HG02852 (cell line): ENCODE measurements around the gene CRELD2.

Experiments
- ATAC-seq: cut with Tn5 transposase; IDR thresholded peaks from one replicate; pipeline ENCODE4 v1.9.1; 2021; ENCODE audit warnings: mild to moderate bottlenecking, moderate library complexity; ENCODE audit not compliant: unreplicated experiment

Gene CRELD2

DNA sequence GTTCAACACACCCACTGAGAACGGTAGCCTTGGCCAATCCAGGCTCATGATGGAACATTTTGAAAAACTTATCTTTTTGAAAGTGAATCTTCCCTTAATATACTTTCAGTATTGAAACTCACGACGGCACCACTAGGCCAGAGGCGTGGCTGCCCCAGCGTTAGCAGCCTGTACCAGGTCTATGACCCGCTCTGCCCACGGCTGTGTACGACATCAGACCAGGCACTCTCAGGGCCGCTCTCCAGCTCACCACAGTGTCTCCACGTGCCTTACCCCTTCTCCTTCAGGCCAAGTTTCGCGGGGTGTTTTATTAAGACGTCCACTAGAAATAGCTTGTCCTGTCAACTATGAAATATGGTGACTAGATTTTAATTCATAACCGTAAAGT is 31.4 kb upstream of the CRELD2 start:
- no peak for ATAC-seq

- ATAC-seq, result no peak
Observed at GRCh38 chr22:49887702-49888101, 30.7 kb upstream of the CRELD2 start.

GRCh38 chr22:49889071-49889470 is 29.4 kb upstream of the CRELD2 start:
- ATAC-seq, result no peak

DNA sequence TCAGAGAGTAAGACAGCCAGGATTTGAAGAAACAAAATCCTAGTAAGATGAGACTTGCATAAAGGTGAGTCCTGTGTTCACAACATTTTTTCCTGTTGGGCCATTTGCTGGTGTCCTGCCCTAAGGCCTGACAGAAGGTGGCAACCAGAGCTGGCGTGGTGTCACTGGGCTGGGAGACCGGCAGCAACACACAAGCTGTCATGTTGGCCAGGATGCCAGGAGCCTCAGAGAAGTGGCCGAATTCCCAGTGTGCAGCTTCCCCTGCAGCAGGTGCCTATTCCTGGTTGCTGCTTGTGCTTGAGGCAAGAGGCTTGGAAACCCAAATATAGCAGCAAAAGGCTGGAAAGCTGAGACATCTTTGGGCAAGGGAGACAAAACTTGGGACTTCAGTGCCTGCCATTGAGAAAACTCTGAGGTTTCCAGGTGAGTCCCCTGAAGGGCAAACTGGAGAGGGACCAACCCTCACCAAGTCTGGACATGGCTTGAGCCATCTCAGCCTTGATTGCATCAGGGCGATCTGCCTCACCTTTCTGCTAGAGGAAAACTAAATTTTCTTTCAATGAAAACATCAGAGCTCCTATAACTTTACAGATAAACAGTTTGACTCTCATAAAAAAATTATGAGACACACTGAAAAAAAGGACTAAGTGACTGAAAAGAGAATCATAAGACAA is 26.1 kb upstream of the CRELD2 start:
- no peak for ATAC-seq

GRCh38 chr22:49893025-49893424 is 25.4 kb upstream of the CRELD2 start:
- ATAC-seq, result no peak

DNA sequence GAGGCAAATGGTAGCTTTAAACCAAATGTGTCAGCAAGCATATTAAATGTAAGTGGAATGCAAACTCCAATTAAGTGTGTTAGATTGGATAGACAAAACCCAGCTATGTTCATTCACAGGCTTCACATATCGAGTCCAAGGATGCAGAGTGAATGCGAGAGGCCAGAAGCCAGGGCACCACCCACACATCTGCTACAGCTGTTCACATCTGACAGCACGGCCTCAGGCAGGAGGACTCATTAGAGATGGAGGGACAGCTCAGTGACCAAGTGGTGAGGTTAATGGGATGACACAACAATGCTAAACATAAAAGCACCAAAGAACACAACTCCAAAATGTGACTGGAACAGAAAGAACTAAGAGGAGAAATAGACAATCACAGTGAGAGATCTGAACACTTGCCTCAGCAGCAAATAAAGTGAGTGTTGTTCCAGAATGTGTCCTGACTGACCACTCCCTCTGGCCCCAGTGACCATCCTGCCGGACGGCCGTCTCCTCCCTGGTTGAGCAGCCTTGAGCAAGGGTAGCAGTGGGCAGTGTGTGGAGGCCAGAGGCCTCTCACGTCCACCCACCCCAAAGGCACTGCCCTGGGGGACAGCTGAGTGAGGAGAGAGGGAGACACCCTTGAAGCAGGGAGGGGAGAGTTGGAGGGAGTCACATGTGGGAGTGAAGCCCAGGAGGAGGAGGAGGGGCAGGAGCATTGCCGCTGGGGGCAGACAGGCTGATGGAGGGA is 23.9 kb upstream of the CRELD2 start:
- no peak for ATAC-seq

GRCh38 chr22:49896201-49896600 is 22.2 kb upstream of the CRELD2 start:
- no peak for ATAC-seq

DNA sequence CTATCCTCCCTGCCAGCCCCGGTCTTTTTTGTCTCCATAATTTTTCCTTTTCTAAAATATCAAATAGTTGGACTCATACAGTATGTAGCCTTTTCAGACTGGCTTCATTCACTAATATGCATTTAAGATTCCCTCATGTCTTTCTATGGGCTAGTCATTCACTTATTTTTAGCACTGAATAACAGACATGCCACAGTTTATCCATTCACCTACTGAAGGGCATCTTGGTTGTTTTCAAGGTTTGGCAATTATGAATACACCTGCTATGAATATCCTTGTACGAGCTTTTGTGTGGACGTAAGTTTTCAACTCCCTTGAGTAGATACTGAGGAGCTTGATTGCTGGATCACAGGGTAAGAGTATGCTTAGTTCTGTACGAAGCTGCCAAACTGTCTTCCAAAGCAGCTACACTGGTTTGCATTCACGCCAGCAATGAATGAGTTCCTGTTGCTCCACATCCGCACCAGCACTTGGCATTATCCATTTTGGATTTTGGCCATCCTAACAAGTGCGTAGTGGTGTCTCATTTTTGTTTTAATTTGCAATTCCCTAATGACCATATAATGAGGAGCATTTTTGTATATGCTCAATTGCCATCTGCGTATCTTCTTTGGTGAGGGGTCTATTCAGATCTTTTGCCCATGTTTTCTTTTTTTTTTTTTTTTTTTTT is 21.3 kb upstream of the CRELD2 start:
- ATAC-seq, result no peak

- ATAC-seq, result no peak
Observed at GRCh38 chr22:49899530-49899929, 18.9 kb upstream of the CRELD2 start.

DNA sequence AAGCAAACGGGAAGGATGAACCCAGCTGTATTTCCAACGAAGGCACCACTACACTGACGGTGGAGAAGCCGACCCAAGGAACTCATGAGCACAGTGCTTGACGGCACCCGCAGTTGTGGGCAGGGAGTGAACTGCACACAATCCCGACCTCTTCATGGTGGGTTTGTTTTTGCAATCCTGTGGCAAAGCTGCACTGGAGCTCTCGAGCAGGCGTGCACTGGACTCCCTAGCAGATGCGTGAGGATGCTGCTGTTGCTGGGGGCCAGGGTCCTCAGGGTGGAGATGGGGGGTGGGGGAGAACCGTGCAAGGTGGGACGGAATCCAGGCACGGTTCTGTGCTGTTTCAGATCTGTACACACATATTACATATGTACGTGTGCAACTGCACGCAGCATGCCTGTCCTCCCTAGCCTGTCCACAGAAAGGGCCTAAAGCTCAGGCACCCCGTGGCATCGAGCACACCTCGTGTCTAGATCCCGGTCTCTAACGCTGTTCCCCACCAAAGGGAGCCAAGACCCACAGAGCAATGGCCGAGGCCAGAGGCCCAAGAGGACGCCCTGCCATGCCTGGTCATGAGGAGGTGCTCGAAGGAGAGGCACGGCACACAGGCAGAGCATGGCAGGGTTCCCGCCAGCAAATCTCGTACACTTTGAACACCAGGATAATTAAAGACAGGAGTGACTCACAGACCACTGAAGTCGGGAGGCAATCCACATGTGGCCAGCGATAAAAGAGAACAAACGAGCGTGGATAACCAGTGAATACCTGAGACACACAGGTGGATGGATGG is 17.8 kb upstream of the CRELD2 start:
- no peak for ATAC-seq

- ATAC-seq, result no peak
Observed at GRCh38 chr22:49901457-49901856, 17.0 kb upstream of the CRELD2 start.

DNA sequence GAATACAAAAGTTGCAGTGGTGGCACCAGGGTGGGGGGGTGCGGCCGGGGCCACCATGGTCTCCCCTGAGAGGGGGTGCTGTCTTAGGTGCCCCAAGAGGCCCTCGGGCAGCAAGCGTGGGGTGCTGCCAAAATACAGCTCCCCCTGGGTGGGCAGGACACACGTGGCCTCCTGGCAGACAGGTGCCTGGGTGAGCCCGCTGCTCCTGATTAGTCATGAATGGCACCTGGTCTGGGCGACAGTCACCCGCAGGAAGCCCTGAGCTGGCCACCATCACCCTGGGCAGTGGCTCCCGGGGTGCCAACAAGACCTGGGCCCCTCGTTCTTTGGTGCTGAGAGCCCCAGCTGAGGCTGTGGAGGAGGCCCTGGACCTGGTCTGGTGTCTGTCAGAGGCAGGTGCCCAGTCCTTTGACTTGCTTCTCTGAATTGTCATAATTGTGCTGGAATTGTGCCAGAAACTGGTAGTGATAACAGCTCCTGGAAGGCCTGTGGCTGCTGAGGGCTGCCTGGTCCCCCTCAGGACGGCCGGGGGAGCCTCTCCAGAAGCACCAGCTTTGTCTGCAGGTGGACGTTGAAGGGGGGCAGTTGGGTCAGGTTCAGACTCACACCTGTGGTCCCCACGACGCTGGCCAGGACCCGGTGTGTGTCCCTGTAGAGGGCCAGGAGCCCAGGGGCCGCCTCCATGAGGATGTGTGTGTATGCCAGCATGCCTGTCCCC is 15.0 kb upstream of the CRELD2 start:
- no peak for ATAC-seq

DNA sequence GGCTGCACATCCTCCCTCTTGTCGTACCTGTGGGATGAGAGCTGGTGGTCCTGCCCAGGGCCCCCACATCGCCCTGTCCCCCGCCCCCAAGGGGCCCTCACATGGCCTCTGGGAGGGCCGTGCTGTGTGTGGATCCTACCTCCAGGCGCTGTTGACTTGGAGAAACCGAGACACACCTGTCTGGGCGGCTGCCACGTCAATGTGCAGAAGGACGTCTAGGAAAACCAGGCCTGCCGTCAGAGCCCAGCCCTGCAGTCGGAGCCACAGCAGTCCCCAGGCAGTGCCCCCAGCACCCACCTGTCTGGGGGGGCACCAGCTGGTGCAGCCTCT is 14.4 kb upstream of the CRELD2 start:
- no peak for ATAC-seq

GRCh38 chr22:49905465-49905864 is 13.0 kb upstream of the CRELD2 start:
- no peak for ATAC-seq

DNA sequence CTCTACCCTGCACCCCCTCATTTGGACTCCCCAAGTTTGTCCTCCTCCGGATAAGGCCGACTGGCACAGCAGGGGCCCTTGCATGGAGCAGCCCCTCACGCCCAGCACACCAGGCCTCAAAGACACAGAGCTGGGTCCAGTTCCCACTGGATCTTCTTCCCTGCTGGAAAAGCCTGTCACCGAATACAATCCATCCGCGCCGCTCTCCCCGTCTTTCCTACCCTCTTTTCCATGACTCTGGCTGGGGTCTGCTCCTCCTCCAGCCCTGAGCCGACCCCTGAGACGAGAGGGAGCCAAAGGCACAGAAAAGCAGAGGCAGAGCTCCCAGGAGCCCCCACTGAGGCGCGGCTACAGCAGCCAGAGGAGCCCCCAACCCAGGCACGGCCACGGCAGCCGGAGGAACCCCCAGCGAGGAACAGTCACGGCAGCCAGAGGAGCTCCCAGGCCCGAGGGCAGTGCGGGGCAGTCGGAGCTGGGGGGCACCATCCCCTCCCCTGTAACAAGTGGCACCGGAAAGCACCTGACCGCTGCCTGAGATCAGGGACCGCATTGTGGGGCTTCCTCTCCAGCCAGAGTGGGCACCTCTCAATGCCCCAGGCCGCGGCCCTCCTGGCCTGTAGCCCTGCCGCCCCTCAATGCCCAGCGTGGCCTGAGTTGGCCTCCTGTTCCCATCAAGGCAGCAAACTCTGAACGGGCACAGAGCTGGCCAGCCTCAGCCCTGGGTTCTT is 12.2 kb upstream of the CRELD2 start:
- ATAC-seq, result no peak

DNA sequence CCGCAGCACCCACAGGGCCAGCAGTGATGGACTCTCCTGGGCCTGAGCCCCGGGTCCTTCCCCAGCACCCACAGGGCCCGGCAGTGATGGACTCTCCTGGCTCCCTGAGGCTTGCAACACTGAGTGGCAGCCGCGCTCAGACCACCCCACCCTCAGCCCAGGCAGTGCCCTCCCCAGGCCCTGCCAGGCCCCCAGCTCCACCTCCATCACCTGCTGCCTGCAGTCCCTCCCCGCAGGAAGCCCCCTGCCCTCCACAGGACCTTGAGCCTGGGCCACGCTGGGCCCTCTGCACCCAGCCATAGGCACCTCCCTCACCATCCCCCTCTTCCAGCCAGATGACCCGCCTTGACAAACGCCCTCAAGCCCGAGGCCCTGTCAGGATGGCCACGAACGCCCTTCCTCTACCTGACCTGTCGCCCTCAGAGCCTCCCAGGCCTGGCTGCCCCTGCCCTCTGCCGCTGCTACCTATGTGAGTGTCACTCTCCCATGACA is 11.6 kb upstream of the CRELD2 start:
- no peak for ATAC-seq

DNA sequence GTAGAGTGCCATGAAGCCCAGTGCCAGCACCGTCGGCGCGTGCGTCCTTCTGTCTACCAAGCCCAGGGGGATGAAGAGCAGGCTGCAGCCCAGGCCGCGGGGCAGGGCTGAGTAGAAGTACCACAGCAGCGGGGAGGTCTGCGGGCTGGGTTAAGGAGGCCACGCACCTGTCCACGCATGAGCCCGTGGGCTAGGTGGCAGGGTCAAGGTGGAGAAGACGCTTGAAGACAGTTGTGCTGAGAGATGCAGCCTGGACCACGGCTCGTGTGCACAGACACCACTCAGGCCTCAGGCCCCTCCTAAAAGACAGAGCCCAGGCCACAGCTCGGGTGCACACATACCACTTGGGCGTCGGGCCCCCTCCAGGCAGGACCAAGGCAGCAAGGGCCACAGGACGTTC is 10.6 kb upstream of the CRELD2 start:
- no peak for ATAC-seq

- ATAC-seq, result no peak
Observed at GRCh38 chr22:49909476-49910205, 8.8 kb upstream of the CRELD2 start.
